Measurements from ENCODE around the gene PDZRN4. TPM values are rescaled to one million over a fixed set of nuclear protein-coding genes. Genes with fewer than 3 reads are reported as not detected.

The PDZRN4 gene
- total and polyA plus RNA-seq, 10 donors, result 0.07 to 0.77 (median 0.29) TPM; not detected in 2

DNA sequence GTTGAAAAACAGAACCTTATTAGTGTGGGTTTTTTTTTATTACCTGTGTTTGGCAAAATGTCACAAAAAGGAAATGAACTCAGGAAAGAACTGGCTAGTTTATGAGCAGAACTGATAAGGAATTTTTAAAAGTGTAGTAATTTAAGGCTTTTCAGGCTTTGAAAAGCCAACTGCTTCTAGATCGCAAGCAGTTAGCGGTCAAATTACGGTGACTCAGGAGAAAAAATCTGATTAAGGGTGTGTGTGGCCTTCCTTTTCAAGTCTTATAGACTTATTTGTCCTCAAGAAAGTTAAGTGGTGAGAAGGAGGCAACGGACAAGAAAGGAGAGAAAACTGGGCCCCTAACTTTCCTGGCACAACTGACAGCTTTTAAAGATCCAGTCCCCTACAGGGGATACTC lies 33.4 kb downstream of the PDZRN4 start:
- H3K4me1 ChIP-seq, result peaks cover 0 to 6% (median 0%) of the 10 kb centered on the region in 6 donors
- intact Hi-C loops (cut with DNase I; ENCODE audit: low total_unique reads), result no loop called here
- no peaks in the 10 kb centered on the region for H3K9me3 ChIP-seq
- 29 to 46% (median 38%) methylated on average over 4 of the region's 4 CpGs for WGBS, 5 donors
- TF ChIP-seq POLR2A (IDR thresholded peaks at IDR 0.05), result no peak
- no peak for TF ChIP-seq POLR2AphosphoS5 (IDR thresholded peaks at IDR 0.05)
- TF ChIP-seq, protein P1, sequence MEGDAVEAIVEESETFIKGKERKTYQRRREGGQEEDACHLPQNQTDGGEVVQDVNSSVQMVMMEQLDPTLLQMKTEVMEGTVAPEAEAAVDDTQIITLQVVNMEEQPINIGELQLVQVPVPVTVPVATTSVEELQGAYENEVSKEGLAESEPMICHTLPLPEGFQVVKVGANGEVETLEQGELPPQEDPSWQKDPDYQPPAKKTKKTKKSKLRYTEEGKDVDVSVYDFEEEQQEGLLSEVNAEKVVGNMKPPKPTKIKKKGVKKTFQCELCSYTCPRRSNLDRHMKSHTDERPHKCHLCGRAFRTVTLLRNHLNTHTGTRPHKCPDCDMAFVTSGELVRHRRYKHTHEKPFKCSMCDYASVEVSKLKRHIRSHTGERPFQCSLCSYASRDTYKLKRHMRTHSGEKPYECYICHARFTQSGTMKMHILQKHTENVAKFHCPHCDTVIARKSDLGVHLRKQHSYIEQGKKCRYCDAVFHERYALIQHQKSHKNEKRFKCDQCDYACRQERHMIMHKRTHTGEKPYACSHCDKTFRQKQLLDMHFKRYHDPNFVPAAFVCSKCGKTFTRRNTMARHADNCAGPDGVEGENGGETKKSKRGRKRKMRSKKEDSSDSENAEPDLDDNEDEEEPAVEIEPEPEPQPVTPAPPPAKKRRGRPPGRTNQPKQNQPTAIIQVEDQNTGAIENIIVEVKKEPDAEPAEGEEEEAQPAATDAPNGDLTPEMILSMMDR (IDR thresholded peaks at IDR 0.05 in 8 of 11, conservative IDR thresholded peaks at IDR 0.05 in 3 of 11), result no peak
- no peak for DNase-seq
- H3K4me3 ChIP-seq, result no peak overlapping the region
- H3K36me3 ChIP-seq, result no peaks in the 10 kb centered on the region
- H3K27ac ChIP-seq, result peak overlapping the region in 7 of 8 donors; percentile 7 to 72 (median 50)
- H3K27me3 ChIP-seq (replicated peaks in 1 of 7), result no peaks in the 10 kb centered on the region

GRCh38 chr12:41223600-41223999 lies 35.5 kb downstream of the PDZRN4 start:
- TF ChIP-seq POLR2AphosphoS5 (IDR thresholded peaks at IDR 0.05) (no peak), POLR2A (IDR thresholded peaks at IDR 0.05) (no peak)
- TF ChIP-seq, protein P1 (IDR thresholded peaks at IDR 0.05 in 8 of 11, conservative IDR thresholded peaks at IDR 0.05 in 3 of 11), result no peak
- Histone ChIP-seq H3K27ac (no peak overlapping the region), H3K36me3 (no peaks in the 10 kb centered on the region), H3K4me3 (no peak overlapping the region), H3K4me1 (peaks cover 0 to 6% (median 0%) of the 10 kb centered on the region in 6 donors), H3K9me3 (no peaks in the 10 kb centered on the region), H3K27me3 (replicated peaks in 1 of 7) (no peaks in the 10 kb centered on the region)
- DNase-seq, result no peak
- WGBS, 5 donors, result 85 to 94% (median 89%) methylated on average over 3 of the region's 3 CpGs
- intact Hi-C loops (cut with DNase I; ENCODE audit: low total_unique reads), result no loop called here

DNA sequence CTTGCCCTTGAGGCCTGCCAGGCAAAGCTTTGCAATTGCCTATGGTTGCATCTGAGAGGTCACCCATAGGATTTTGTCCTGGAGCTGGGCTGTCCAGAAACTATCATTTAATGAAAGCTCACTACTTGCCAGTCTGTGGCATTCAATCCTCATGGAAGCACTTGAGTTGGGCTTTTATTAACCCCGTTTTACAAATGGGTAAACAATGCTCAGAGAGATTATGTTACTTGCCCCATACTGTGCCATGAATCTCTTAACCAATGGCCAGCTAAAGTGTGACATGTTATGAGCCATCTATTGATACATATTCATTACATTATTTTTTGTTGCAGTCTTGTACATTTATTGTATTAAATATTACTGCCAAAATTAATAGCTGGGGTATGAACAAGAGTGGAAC lies 35.9 kb downstream of the PDZRN4 start:
- Histone ChIP-seq H3K9me3 (no peaks in the 10 kb centered on the region), H3K27ac (no peak overlapping the region), H3K36me3 (no peaks in the 10 kb centered on the region), H3K4me1 (peaks cover 0 to 6% (median 2%) of the 10 kb centered on the region in 6 donors), H3K4me3 (no peak overlapping the region), H3K27me3 (replicated peaks in 1 of 7) (no peaks in the 10 kb centered on the region)
- 67 to 85% (median 71%) methylated on average over 1 of the region's 1 CpG for WGBS, 5 donors
- TF ChIP-seq POLR2AphosphoS5 (IDR thresholded peaks at IDR 0.05) (no peak), POLR2A (IDR thresholded peaks at IDR 0.05) (no peak)
- TF ChIP-seq, protein P1 (IDR thresholded peaks at IDR 0.05 in 8 of 11, conservative IDR thresholded peaks at IDR 0.05 in 3 of 11), result no peak
- intact Hi-C loops (cut with DNase I; ENCODE audit: low total_unique reads), result no loop called here
- DNase-seq, result no peak

- H3K27me3 ChIP-seq (replicated peaks in 1 of 7), result no peaks in the 10 kb centered on the region
- WGBS, 5 donors, result 84 to 96% (median 88%) methylated on average over 1 of the region's 1 CpG
- intact Hi-C loops (cut with DNase I; ENCODE audit: low total_unique reads), result no loop called here
- H3K4me3 ChIP-seq, result no peak overlapping the region
- peaks cover 0 to 6% (median 2%) of the 10 kb centered on the region in 6 donors for H3K4me1 ChIP-seq
- no peak for TF ChIP-seq POLR2AphosphoS5 (IDR thresholded peaks at IDR 0.05)
- no peak for TF ChIP-seq POLR2A (IDR thresholded peaks at IDR 0.05)
- TF ChIP-seq, protein P1 (IDR thresholded peaks at IDR 0.05 in 8 of 11, conservative IDR thresholded peaks at IDR 0.05 in 3 of 11), result no peak
- no peaks in the 10 kb centered on the region for H3K9me3 ChIP-seq
- no peaks in the 10 kb centered on the region for H3K36me3 ChIP-seq
- DNase-seq, result no peak
- H3K27ac ChIP-seq, result no peak overlapping the region
Observed at GRCh38 chr12:41225179-41225578, 37.1 kb downstream of the PDZRN4 start.

Data from spleen (tissue), 11 donors.